ENCODE measurements around the gene RIMS4.

DNA sequence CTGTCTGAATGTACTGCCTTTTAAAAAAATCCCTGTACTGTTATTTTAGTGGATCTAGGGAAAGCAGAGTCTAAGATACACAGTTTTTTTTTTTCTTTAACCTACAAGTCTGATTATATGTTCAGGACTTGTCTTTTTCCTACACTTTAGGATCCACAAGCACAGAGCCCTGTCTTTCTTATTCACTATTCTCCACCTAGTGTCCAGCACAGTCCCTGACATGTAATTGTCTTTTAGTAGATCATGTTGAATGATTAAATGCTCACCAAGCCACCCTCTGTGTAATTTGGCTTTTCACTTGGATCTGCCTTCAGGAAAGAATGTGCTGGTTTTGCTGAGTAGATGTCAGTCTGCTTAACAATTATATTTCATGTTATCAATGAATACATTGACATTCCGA is 39.4 kb upstream of the RIMS4 start:
- TF ChIP-seq CTCF (IDR thresholded peaks at IDR 0.05) (no peak), POLR2A (IDR thresholded peaks at IDR 0.05) (no peak)
